ENCODE data around the gene MEF2C.
A peak's percentile ranks its signal among the peaks of the same experiment; 100 is the strongest.

Gene MEF2C

DNA sequence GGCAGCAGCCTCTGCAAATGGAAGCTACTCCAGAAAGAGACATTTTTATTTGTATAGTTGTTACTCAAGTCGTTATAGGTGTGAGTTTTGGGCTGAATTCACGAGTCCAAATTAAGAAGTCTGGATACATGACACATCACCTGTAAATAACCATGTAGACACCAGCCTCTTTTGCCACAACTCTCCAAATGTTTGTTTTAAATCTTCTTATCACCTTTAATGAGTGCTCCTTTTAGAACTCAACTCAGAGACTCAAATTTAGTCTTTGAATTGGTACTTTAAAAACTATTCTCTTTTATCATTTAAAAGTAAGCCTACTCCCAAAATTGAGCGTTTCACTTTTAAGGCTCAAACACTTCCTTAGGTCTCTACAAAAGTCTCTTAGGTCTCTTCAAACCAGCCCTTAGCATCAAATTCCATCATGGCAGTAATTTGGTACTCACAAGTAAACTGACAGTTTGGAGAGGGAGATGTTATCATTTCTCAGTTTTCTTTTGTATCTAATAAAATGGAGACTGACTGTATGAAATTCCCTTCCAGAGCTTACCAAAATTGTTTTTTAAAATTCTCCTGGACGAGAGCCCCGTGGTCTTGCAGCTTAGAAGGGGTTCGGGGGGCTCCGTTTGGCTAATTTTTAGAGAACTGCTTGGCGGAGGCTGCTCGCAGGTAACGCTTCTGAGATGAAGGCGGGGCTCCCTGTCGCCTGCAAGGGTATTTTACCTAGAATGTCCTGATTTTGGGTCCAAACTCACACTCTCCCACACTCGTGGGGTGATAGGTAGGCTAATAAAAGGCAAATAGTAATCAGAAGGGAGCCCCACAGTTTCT, 194.6 kb downstream of the MEF2C start:
- DNase-seq (ENCODE audit: low read depth in 2 of 2): no peak

DNA sequence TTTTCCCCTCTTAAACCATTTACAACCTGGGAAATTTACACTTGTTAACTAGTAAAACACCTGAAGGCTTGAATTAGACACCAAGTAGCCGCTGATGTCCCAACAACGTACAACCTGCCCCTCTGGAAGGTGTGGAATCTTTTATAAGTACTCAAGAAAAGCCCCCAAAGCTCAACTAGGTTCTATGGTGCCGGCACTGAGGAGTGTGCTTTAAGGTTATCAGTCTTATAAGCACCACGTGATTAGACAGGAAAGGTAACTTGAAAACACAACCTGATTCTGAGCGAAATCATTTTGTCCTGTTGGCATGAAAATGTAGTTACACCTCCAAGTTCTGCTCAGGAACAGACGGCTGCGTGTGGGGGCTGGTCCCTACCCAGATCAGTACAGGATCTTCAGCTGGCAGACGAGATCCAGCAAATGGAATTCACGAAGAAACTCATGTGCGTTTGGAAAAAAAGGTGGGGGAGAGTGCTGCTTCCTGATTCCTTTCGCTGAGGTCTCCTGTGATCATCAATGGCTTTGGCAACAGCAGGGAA, 195.5 kb downstream of the MEF2C start:
- DNase-seq (ENCODE audit: low read depth in 2 of 2): no peak

DNA sequence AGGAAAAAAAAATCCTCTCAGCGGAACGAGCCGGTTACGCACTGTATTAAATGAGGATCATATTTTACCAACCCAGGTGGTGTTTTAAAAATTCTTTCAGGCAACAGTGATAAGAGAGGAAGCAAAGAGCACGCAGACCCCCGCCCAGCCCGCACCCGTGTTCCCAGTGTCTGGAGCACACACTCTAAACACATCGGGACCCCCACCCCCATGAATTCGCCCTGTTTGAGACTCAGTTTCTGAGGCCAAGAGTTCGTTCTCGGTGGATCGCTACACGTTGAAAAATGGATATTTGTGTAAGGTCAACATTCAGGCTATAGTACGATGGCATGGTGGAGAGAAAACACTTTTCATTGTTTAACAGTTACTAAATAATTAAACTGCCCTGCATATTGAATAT, 196.3 kb downstream of the MEF2C start:
- no peak for DNase-seq (ENCODE audit: low read depth in 2 of 2)

DNA sequence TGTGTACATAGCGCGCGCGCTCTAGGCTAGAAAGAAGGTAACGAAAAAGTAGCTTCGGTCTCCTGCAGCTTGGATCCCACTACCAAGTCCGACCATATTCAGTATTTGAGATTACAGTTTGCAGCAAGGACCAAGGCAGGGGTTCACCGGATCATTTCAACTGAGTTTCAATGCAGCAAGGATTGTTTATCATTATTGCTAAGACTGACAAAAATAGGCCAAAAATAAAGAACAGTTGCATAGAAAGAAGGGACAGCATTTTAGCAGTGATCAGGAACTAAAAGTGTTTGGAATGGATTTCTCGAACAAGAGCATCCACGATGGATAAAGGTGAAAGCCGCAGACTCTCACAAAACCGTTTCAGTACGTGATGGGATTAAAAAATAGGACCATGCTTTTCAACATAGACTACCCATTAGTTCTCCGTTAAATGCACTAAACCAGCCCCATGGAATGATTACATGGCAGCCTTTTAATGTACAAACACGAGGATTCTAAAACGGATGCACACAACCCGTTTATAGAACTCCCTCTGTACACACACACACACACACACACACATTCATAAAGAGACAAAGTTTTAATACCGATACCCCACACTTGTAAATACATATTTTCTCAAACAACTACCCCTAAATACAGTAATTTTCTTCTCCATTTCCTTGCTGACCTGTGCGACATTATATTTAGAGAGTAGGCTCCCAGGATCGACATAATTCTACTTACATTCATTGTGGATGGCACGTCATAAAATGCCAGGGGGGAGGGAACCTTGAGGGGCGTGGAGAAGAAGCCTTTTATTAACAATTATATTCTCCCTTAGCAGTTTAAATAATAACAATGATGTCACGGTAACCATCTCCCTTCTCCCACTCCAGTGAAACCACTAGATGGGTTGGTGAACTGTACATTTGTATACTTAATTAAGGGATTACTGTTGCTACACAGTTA, 197.1 kb downstream of the MEF2C start:
- DNase-seq (ENCODE audit: low read depth in 2 of 2): no peak

DNA sequence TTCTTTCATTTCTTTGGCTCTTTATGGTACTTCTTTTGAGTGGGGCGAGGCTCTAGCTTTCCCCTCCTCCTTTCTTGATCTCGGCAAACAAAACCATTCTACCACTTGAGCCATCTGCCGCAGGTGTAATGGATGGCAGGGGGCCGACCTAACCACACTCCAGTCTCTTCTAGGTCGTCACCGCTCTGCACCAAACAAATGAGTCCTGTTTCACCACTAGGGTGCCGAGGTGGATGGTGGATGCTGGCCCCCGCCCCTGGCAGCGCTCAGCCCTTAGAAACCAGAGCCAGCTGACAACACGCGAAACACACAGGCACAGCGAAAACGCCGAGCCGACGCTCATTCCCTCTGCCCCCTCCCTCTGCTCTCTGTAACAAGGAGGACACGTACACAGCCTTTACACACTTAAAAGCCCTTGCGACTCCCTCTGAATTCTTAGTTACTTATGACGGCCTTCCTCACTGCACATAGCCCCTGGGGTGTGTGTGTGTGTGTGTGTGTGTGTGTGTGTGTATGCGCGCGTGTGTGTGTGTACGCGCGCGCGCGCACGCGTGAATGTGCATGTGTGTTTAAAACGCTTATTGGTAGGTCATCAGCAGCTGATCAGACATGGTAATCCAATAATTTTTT, 199.4 kb downstream of the MEF2C start:
- DNase-seq (ENCODE audit: low read depth in 2 of 2): no peak

DNA sequence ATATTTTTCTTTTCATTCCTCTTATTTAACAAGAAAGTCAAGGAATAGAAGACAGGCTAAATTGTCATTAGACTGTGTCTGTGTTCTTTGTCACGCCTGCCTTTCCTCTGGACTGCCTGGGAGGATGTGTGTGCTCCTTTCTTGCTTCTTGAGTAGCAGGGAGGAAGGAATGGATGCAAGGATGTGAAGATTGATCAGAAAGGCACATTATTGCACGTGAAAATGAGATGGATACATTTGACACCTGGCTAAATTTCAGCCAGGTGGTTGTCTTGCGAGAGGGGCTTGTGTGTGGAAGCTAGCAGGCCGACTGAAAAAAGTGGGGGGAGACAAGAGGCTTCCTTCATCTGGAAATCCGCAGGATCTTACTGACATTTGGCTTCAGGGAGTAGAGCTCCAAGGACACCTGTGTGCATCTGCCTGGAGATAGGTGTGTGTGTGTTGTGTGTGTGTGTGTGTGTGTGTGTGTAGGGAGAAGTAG, 200.1 kb downstream of the MEF2C start:
- DNase-seq (ENCODE audit: low read depth in 2 of 2): no peak

DNA sequence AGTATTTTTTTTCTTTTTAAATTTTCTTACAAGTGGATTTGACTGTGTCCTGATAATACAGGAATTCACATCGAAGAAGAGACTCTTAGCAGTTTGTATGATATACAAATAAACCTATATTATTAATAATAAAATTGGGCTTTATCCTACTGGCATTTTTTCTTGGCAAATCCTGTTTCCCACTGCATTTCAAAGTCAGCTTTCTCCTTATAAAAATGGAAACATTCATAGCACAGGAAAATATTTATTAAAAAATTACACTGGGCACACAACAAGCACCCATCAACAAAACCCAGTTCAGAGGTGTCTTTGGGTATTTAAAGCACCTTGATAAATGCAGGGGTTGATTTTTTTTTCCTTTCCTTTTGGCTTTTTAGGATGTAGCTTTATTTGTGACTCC, 200.9 kb downstream of the MEF2C start:
- DNase-seq (ENCODE audit: low read depth in 2 of 2): no peak

DNA sequence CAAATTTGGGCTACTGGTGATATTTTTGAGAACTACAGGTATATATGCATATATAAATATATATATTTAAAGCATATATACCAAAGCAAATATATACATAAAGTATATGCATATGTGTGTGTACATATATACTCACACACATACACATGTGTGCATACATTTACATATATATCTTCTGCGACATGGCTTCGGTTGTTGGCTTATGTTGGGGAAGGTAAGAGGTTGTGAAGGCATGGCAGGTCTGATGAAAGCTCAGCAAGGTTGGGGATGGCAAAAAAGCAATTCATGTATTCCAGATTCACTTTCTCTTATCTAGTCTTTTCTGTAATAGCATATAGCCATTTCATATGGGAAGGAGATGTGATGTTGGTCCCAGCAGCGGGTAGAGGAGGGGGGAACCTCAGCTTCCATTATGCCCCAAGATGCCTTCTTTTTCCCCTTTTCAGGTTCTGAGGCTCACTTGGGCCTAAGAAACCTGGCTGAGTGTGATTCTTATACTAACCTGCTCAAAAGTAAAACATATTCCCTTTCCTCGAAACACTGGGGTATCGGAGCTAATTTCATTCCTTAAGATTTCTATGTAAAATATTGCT, 201.7 kb downstream of the MEF2C start:
- DNase-seq (ENCODE audit: low read depth in 2 of 2): no peak

DNA sequence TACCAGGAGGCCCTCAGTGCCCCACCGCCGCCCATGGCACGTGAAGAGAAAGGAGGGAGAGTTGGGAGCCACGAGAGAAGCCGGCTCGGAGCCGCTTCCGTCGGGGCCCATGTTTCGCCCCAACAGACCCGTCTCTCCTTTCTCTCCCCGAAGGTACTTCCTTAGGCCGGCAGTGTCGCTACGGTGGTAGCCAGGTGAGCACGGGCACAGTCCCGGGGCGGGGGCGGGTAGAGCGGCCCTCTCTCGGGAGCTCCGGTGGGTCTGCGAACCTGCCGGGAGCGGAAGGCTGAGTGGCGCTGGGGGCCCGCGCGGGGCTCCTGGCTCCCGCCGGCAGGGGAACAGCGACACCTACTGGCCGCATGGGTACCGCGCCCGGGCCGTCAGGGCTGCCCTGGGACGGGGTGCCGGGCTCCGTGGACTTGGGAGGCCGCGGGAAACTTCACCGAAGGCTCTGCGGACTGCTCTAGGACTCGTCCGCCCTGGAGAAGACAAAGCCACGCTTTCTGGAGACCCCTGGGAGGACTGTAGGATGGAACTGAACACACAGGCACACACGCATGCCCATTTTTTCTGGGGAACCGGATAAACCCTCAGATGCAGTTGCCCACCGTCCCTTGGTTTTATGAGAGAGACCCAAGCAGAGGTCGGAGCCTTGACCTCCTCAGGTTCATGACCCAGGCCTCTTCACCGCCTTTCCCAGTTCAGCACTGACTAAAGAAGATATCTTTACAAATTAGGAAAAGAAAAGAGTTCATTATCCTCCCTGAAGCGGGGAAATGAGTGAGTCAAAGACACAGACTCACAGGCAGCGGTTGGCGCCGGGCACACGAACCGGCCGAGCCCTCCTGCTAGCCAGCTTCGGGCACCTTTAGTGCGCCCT, 202.5 kb downstream of the MEF2C start:
- peak; percentile 54 to 69 for DNase-seq (ENCODE audit: low read depth in 2 of 2)

DNA sequence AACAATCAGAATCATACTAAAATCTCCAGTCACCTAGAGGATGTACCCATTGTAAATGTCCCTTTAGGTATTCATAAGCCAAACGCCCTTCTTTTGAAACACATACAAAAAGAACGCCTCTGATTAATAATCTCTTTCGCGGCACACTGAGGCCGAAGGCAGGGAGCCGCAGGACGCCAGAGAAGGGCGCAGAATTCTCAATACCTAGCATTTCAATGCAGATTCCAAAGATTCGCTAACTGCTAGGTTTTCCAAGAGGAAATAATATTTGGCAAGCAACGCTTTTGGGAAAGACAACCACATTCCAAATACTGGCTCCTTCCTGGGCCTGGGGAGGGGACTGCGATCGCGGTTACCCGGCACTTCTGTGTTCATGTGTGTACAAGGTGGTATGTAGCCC, 203.3 kb downstream of the MEF2C start:
- DNase-seq (ENCODE audit: low read depth in 2 of 2): no peak

DNA sequence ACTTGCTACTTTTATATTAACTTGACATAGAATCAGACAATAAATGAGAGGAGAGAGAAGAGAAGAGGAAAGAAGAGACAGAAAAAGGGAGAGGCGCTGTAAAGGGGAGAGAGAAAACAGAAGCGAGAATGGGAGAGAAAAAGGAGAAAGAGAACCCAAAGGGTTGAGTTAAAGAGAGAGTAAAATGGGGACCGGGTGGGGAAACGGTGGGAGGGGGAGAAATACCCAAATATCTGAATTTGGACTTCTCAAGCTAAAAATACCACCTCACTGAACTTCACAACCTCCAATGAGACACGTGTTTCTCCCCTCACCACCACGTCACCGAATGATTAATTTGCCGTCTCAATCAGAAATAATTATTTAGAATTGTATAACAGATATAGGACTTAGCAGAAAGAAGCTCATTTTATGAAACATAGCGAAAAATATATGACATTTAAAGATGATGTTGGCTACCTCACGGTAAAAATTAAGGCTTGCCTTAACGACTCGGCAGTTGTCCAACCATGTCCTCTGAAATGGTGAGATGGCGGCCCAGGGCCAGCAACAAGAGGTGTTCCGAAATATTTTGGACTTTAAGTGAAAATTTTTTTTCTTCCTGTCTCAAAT, 204.1 kb downstream of the MEF2C start:
- no peak for DNase-seq (ENCODE audit: low read depth in 2 of 2)

DNA sequence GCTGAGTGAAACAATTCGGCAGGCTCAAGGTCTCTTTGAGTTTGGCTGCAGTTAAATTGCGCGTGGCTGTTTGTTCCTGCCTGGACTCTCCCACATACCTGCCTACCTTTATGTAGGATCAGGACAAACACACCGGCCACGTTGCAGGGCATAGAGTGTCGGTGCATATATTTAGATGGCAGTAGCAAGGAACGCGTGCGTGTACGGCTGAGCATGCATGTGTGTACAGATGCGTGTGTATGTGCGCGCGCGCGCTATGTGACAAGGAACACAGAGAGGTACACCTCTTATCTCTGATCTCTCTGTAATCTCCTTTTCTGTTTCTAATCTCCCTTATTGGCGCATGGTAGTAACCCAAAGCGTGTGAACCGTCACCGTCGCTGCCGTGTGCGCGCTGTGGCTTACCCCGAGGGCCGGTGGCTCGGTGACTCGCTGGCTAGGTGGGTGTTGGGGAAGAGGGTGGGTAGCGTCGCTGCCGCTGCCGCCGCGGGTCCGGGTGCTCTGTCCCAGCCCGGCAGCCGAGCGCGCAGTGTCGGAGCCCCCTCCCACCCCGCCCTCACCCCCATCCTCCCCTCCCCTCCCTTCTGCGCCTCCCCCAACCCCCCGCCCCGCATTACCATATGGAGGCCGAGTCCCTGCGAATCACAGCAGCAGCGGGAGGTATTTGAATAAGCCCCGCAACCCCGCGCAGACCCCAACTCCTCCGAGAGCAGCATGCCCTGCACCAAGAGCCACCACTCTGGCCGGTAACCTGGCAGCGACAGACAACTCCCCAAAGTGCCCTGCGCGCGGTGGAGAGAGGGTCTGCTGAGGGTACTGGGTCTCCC, 204.8 kb downstream of the MEF2C start:
- DNase-seq (ENCODE audit: low read depth in 2 of 2): no peak

DNA sequence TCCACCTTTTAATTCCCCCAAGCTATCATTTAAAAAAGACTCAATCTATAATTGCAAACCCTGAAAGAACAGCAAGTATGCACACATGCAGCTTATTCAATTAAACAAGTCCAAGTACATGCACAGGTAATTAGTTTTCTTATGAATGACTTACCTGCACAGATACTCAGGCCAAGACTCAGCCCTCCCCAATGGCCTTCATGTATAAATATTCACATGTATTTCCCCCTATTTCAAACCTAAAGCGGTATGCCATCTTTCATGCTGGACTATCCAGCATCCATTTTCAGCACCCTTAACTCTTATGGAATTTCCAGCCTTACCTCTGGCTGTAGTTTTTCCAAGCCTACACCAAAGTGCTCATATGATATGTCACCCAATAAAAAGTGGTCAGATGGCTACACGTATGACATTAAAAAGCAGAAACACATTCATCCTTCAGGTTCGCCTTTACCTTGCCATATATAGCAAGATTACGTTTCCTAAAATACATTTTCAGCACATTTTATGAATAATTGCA, 205.5 kb downstream of the MEF2C start:
- no peak for DNase-seq (ENCODE audit: low read depth in 2 of 2)

DNA sequence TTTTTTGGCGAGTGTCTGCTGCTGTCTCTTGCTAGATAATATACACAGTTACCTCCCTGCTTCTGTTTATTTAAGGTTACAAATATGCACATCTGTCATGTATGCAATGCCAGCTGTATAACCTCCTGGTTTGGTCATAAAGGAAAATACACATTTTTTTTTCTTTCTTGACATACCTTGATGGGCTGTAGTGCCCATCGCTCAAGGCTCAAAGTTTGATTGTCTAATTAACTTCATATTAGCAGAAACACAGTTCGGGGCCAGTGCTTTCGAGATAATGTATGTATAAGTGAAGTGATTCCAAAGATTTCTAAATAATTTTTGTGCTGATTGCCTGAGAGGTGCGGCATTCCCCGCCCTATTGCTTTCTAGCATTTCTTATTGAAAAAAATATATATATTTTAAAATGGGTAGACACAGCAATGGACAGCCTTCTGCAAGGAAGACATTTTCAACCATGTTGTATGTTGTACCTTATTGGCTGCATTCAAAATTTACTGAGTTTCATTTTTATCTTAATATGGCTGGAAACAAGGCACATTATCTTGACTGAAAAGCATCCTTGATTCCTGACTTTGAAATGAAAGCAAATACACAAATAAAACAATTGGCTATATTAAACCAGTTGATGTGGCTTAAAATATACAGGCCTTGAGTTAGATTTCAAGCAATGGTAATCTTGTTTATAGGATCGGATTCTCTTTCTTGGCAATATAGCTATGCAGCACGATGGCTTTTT, 206.2 kb downstream of the MEF2C start:
- no peak for DNase-seq (ENCODE audit: low read depth in 2 of 2)

DNA sequence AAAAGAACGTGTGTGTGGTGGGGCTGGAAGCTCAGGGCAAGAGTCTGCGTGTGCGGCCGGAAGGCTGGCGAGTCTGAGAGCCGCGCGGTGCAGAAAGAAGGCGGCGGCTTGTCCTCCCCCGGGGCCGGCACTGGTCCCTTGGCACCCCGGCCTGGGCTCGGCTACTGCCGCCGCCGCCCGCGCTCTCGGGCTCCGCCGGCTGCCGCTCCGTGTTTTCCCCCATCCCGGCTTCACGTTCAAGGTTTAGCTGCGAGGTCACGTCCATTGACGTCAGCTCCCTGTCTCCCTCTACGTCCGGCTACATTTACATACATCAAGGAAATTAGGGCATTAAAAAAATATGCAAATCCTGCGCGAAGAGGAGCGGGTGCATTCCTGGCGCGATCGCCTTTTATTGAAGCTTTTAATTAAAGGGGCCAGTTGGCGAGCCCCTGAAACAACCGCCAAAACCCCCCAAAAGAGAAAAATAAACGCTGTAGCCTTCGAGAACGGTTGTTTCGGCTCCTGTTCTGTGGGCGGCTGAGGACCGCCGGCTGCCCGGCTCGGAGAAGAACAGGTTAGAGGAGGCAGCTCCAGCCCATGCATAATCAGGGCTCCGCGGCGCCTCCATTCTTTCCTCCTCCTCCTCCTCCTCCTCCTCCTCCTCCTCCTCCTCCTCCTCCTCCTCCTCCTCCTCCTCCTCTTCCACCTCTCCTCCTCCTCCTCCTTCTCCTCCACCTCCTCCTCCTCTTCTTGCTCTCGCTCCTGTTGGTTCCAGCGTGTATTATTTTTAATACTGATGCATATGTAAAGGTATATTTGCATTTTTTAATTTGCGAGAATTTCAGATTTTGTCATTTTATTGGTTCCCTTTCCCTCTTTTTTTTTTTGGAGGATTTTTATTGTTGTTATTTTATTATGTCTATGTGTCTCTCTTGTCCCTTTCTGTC, 207.0 kb downstream of the MEF2C start:
- no peak for DNase-seq (ENCODE audit: low read depth in 2 of 2)

DNA sequence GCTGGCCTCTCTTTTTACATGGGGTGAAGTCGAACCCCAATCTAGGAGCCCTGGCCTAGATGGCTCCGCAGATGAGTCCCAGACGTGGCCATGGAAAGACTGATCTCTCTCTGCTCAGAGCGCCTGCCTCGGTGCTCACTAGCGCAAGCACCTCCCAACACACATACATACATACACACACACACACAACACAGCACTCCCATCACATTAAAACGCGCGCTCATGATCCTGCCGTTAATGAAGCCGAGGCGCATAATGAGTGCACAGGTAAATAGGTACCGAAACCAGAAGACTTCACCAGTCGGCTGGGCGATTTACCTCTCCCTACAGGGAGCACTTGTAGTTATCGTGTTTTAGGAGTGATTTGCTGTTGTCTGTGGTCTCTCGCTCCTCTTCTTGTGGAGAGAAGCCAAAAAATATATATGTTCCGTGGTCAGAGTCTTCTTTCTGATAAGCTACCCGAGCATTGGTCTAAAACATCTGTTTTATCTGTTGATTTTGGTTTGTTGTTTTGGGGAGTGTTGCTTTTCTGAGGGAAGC, 207.7 kb downstream of the MEF2C start:
- no peak for DNase-seq (ENCODE audit: low read depth in 2 of 2)
